Osteoblast (primary cell): ENCODE measurements around the gene TEX51. TPM values are rescaled to one million over a fixed set of nuclear protein-coding genes. Genes with fewer than 3 reads are reported as not detected.

ENCODE experiments used
- DNase-seq: peaks from one replicate; pipeline ENCODE4 v3.0.0; 2011; ENCODE audit warnings: low spot score, mixed read lengths; ENCODE audit not compliant: insufficient read length; ENCODE audit errors: missing footprints
- H2AFZ ChIP-seq: 2 replicates; pipeline ENCODE4 v1.6.0; 2011; ENCODE audit warnings: mild to moderate bottlenecking, low read length
- H3K27ac ChIP-seq: 2 replicates; pipeline ENCODE4 v1.5.1; 2011; ENCODE audit warnings: mild to moderate bottlenecking, low read depth, low read length, moderate library complexity
- H3K27me3 ChIP-seq: 2 replicates; pipeline ENCODE4 v1.6.0; 2012; ENCODE audit warnings: mild to moderate bottlenecking, control low read depth, inconsistent platforms, low read length, moderate library complexity; ENCODE audit not compliant: insufficient read depth
- H3K36me3 ChIP-seq: 2 replicates; pipeline ENCODE4 v1.5.1; 2011; ENCODE audit warnings: mild to moderate bottlenecking, low read length, control low read depth, moderate library complexity; ENCODE audit not compliant: insufficient read depth
- H3K4me1 ChIP-seq: 2 replicates; pipeline ENCODE4 v1.5.1; 2011; ENCODE audit warnings: mild to moderate bottlenecking, low read length, control low read depth, moderate library complexity; ENCODE audit not compliant: insufficient read depth
- H3K4me2 ChIP-seq: 2 replicates; pipeline ENCODE4 v1.6.0; 2011; ENCODE audit warnings: mild to moderate bottlenecking, low read length; ENCODE audit not compliant: insufficient read depth
- H3K4me3 ChIP-seq: fragments of 200-600 bp; sonication (generic); 3 replicates; pipeline ENCODE4 v1.5.1; 2012; ENCODE audit warnings: mild to moderate bottlenecking, low read length, inconsistent platforms; ENCODE audit not compliant: insufficient read depth
- H3K79me2 ChIP-seq: 2 replicates; pipeline ENCODE4 v1.6.0; 2012; ENCODE audit warnings: mild to moderate bottlenecking, low read length, control low read depth, inconsistent platforms; ENCODE audit not compliant: insufficient read depth
- H3K9me3 ChIP-seq: 2 replicates; pipeline ENCODE4 v1.5.1; 2011; ENCODE audit warnings: low read depth, low read length, control low read depth
- H4K20me1 ChIP-seq: 2 replicates; pipeline ENCODE4 v1.6.0; 2012; ENCODE audit warnings: mild to moderate bottlenecking, low read length, control low read depth; ENCODE audit not compliant: insufficient read depth
- total RNA-seq: library from RNA; depleted of rRNA; stranded (reverse); fragments of >200 nt; gene quantifications from 2 replicates; pipeline ENCODE4 v1.2.3, GENCODE V29; 2012
- TF ChIP-seq, protein P1 (sequence below): IDR thresholded peaks from 2 replicates; pipeline ENCODE4 v1.5.1; 2011; ENCODE audit warnings: mild to moderate bottlenecking, low read depth, low read length, moderate library complexity; ENCODE audit errors: extremely low read depth

Gene TEX51
- total RNA-seq, 1 donor: not detected

DNA sequence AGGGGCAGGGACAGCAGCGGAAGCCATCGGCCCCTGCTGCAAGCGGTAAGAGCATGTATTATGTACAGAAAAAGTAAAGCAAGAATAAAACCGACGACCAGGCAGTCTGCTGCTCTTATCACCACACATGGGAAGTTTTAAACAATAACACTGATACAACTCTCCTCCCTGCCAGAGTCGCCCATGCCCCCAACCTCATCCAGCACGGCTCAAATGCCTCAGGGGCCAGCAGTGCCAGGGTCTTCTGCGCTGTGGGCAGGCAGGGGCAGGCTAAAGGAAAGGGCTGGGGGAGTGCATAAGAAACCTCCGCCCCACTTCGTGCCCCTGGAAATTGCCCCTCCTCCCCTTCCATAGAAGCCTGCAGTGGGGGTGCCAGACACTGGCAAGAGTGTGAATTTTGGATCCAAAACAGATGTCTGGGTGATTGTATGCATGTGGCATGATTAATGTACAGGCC lies 10.1 kb downstream of the TEX51 start:
- Histone ChIP-seq H3K27ac (no peak overlapping the region), H2AFZ (no peak overlapping the region), H4K20me1 (no peaks in the 10 kb centered on the region), H3K79me2 (no peaks in the 10 kb centered on the region), H3K4me3 (no peak overlapping the region), H3K9me3 (no peaks in the 10 kb centered on the region), H3K27me3 (no peaks in the 10 kb centered on the region), H3K4me2 (no peak overlapping the region), H3K36me3 (no peaks in the 10 kb centered on the region), H3K4me1 (no peaks in the 10 kb centered on the region)
- TF ChIP-seq, protein P1, sequence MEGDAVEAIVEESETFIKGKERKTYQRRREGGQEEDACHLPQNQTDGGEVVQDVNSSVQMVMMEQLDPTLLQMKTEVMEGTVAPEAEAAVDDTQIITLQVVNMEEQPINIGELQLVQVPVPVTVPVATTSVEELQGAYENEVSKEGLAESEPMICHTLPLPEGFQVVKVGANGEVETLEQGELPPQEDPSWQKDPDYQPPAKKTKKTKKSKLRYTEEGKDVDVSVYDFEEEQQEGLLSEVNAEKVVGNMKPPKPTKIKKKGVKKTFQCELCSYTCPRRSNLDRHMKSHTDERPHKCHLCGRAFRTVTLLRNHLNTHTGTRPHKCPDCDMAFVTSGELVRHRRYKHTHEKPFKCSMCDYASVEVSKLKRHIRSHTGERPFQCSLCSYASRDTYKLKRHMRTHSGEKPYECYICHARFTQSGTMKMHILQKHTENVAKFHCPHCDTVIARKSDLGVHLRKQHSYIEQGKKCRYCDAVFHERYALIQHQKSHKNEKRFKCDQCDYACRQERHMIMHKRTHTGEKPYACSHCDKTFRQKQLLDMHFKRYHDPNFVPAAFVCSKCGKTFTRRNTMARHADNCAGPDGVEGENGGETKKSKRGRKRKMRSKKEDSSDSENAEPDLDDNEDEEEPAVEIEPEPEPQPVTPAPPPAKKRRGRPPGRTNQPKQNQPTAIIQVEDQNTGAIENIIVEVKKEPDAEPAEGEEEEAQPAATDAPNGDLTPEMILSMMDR: no peak
- DNase-seq: no peak

DNA sequence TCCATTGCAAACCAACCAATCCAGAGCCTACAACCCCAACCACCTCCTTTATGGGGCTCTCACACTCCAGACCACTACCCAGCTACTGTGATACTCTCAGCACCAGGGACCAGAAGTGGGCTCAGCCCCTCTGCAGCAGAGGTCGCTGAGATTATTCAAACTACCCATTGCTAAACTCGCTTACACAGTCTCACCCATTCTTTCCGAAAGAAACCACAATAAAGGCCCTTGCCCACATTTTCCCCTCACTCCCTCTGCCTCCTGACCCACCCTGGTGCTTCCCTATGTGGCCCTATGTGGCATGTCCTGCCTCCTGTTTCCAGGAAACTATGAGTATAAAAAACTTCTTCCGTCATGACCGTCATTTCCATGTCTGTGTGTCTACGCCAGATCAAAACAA lies 10.7 kb downstream of the TEX51 start:
- no peaks in the 10 kb centered on the region for H3K4me1 ChIP-seq
- TF ChIP-seq, protein P1: no peak

DNA sequence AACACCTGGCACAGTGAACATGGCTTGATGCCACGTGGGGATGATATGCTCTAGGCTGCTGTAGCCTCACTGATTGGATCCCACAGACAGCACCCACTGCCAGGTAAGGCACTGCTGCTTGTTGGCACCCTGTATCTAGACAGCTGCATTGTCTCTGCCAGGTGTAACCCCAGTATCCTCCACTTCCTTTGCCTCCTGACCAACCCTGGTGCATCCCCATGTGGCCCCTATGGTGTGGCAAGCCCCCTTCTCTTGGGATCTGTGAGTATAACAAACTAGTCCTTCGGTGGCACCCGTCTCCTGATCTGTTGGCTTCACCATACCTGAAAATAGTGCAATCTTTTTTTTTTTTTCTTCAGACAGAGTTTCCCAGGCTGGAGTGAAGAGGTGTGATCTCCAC lies 11.1 kb downstream of the TEX51 start:
- Histone ChIP-seq H3K9me3 (no peaks in the 10 kb centered on the region), H3K27ac (no peak overlapping the region), H2AFZ (no peak overlapping the region), H4K20me1 (no peaks in the 10 kb centered on the region), H3K36me3 (no peaks in the 10 kb centered on the region), H3K4me1 (no peaks in the 10 kb centered on the region), H3K4me2 (no peak overlapping the region), H3K27me3 (no peaks in the 10 kb centered on the region), H3K4me3 (no peak overlapping the region), H3K79me2 (no peaks in the 10 kb centered on the region)
- DNase-seq: no peak
- TF ChIP-seq, protein P1: no peak

More for the DNA sequence above, 10.7 kb downstream of the TEX51 start:
- Histone ChIP-seq H3K9me3 (no peaks in the 10 kb centered on the region), H3K79me2 (no peaks in the 10 kb centered on the region), H3K27ac (no peak overlapping the region), H3K27me3 (no peaks in the 10 kb centered on the region), H3K4me3 (no peak overlapping the region), H3K36me3 (no peaks in the 10 kb centered on the region), H4K20me1 (no peaks in the 10 kb centered on the region), H3K4me2 (no peak overlapping the region), H2AFZ (no peak overlapping the region)
- DNase-seq: no peak

DNA sequence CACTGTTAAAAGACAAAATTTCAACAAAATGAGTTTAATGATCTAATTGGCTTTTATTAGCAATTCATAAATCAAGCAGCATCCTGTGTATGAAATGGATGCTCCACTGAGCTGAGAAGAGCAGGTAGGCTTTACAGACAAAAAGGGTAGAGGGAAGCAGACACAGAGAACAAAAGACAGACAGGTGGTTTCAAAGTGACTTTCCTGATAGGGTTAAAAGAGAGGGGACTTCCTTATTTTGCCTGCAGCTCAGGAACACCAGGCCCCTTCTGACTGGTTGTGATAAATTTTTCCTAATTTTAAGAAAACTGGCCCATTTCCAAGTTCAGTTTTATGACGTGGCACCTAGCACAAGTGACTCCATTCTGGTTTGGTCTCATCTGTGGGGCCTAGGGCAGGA lies 11.9 kb downstream of the TEX51 start:
- Histone ChIP-seq H3K27me3 (no peaks in the 10 kb centered on the region), H3K27ac (no peak overlapping the region), H3K4me1 (no peaks in the 10 kb centered on the region), H3K36me3 (no peaks in the 10 kb centered on the region), H3K9me3 (no peaks in the 10 kb centered on the region), H2AFZ (no peak overlapping the region), H3K4me2 (no peak overlapping the region), H3K79me2 (no peaks in the 10 kb centered on the region), H4K20me1 (no peaks in the 10 kb centered on the region), H3K4me3 (no peak overlapping the region)
- DNase-seq: no peak
- TF ChIP-seq, protein P1: no peak
